HG03135 (cell line): ENCODE measurements around the gene SYT13.

Experiments
- ATAC-seq: cut with Tn5 transposase; IDR thresholded peaks from one replicate; pipeline ENCODE4 v1.9.1; 2021; ENCODE audit warnings: mild to moderate bottlenecking, moderate library complexity; ENCODE audit not compliant: unreplicated experiment

Gene SYT13, protein sequence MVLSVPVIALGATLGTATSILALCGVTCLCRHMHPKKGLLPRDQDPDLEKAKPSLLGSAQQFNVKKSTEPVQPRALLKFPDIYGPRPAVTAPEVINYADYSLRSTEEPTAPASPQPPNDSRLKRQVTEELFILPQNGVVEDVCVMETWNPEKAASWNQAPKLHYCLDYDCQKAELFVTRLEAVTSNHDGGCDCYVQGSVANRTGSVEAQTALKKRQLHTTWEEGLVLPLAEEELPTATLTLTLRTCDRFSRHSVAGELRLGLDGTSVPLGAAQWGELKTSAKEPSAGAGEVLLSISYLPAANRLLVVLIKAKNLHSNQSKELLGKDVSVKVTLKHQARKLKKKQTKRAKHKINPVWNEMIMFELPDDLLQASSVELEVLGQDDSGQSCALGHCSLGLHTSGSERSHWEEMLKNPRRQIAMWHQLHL

GRCh38 chr11:45285930-45286632, at the start of gene SYT13:
Gene SYT13, minus strand, starts transcription at chr11:45286341. Its CDS starts 134 bp downstream, at chr11:45286207.
- no peak for ATAC-seq

GRCh38 chr11:45335434-45335833, 49.3 kb upstream of the SYT13 start:
- no peak for ATAC-seq

DNA sequence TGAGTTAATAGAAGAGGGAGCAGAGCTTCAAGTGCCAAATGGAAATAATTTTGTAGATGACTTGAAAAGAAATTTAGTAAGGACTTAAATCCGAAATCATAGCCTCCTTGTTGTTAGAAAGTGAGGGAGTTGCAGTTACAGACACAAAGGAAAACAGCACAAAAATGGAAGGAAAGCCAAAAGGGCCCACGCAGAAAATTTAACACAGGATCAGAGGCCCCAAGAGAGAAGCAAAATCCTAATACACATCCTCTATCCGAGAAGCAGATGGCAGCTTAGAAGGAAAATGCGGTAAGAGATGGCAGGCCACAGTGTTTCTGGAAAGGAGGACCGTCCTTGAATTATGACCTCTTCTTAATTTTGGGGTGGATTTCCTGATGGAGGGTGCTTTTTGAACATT, 48.7 kb upstream of the SYT13 start:
- no peak for ATAC-seq

- no peak for ATAC-seq
Measured at GRCh38 chr11:45334410-45334809, 48.3 kb upstream of the SYT13 start.

GRCh38 chr11:45333001-45333971, 47.1 kb upstream of the SYT13 start:
- ATAC-seq: no peak

DNA sequence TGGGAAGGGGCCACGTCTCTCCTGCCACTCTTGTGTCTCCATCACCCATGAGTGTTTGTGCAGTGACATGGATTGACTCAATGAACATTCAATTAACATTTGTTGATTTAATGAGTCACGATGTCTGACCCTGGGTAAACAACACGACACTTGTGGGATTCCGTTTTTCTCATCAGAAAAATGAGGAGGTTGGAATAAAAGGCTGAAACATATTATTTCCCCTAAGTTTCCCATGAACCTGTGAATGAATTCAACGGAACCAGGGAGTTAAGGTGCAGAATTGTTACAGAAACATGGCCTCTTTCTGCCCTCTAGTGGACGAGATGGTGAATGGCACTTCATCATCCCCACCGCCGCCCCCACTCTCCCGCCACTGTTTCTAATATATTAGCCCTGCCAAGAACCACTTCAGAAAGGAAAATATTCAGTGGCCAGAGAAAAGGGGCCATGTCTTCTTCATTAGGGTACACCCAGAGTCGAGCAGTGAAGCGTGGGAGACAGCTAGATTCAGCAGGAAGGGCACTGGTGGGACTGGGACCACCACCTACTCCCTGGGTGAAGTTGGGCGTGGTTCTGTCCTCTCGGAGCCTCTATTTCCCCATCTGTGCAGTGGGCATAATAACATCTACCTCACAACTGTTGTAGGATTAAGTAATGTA, 46.3 kb upstream of the SYT13 start:
- no peak for ATAC-seq

GRCh38 chr11:45331839-45332238, 45.7 kb upstream of the SYT13 start:
- ATAC-seq: no peak

DNA sequence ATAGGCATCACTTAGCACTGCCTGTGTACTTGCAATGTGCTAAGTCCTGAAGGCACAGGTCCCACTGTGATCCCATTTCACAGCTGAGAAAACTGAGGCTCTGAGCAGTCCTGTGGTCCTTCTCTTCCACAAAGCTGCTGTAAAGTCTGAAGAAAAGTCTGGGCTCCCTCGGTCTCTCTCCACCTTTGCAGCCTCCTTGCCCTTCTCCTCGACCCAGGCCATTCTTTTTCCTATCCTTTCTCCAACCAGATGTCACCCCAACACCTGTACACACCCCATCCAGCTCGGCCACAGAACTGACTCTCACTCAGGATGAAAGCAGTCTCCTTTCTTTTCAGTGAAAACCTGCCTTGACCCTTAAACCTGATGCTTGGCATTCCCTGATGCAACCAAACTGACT, 42.6 kb upstream of the SYT13 start:
- ATAC-seq: no peak

DNA sequence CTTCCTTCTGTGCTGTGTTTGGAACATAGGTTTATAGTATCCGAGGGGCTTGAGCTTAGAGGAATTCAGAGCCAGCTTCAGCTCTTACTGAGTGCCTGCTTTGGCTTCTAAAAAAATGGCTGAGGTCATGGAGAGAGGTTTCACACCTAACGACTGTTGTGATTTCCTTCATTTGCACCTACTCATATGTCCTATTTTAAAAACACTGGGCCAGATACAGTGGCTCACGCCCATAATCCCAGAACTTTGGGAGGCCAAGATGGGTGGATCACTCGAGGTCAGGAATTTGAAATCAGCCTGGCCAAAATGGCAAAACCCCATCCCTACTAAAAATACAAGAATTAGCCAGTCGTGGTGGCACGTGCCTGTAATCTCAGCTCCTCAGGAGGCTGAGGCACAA, 38.3 kb upstream of the SYT13 start:
- ATAC-seq: no peak

GRCh38 chr11:45323601-45324249, 37.6 kb upstream of the SYT13 start:
- no peak for ATAC-seq

- ATAC-seq: no peak
Measured at GRCh38 chr11:45322891-45323600, 36.9 kb upstream of the SYT13 start.

DNA sequence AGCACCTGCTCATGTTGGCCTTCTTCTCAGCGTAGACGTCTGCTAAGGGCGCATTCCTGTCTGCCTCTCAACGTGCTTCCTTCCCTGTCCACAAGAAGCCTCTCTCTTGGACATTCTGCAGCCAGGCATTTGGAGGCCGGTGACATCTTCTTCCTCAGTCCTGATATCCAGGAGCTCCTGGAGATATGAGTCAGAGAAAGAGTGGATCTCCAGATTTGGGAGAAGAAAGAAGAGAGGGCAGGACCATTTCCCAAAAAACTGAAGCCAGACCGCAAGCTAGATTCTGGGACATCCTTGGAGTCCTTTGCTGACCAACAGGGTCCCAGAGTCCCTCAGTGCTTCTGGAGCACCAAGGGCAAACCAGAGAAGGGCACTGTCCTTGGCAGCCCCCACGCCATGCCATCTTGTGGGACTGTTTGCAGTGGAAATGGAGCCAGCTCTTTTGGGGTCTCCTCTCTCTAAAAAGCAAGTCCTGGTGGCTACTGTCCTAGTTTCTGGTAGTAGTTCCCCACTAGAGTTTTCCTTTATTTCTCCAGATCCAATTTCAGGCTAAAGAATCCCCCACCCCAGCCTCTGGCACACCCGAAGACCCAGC, 36.1 kb upstream of the SYT13 start:
- ATAC-seq: no peak

DNA sequence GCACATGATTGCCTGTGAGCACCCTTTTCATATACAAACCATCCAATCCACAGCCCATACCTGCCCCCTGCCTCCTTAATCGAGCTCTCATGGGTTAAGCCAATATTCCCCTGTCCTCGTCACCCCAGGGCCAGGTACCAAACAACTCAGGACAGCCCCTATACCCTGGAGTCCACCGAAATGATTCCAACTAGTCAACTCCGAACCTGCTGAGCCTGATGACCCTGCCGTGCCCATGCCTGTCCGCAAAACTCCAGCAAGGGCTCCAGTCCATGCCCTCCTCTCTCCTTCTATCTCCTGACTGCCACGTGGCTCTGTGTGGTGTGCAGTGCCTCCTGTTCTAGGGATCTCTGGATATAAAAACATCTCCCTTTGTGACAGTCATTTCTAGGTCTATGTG, 35.5 kb upstream of the SYT13 start:
- ATAC-seq: no peak

- no peak for ATAC-seq
Measured at GRCh38 chr11:45321031-45321595, 35.0 kb upstream of the SYT13 start.

GRCh38 chr11:45320371-45320770, 34.2 kb upstream of the SYT13 start:
- no peak for ATAC-seq

GRCh38 chr11:45319077-45319476, 32.9 kb upstream of the SYT13 start:
- no peak for ATAC-seq

GRCh38 chr11:45318516-45318915, 32.4 kb upstream of the SYT13 start:
- no peak for ATAC-seq

- no peak for ATAC-seq
Measured at GRCh38 chr11:45316258-45316657, 30.1 kb upstream of the SYT13 start.

DNA sequence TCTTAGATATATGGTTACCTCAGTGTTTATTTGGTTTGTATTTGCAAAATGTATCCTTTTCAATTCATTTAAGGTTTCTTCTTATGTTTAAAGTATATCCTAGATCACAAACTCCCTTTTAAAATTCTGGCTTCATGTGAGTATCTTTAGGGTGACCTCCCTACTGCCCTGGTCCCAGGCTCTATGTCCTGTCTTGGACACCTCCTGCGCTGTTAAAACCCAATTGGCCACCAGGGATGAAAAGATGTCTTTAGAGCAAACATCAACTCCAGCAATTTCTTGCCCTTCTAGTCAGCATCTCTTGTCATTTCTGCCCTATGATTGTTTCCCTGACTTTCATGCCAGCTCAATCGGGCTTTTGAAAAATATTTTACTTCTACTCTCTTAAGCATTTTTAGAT, 28.8 kb upstream of the SYT13 start:
- ATAC-seq: no peak
